NCI-H2227 (cell line): Measurements from ENCODE around the gene PPP1R13B.
A peak's percentile ranks its signal among the peaks of the same experiment; 100 is the strongest.

ENCODE experiments used
- DNase-seq: peaks from one replicate; lab custom pipeline; 2025; ENCODE audit not compliant: unreplicated experiment; lab: John Stamatoyannopoulos, UW

The PPP1R13B gene

GRCh38 chr14:103716091-103716801 is 131.1 kb downstream of the PPP1R13B start:
- peak; percentile 34 for DNase-seq

DNA sequence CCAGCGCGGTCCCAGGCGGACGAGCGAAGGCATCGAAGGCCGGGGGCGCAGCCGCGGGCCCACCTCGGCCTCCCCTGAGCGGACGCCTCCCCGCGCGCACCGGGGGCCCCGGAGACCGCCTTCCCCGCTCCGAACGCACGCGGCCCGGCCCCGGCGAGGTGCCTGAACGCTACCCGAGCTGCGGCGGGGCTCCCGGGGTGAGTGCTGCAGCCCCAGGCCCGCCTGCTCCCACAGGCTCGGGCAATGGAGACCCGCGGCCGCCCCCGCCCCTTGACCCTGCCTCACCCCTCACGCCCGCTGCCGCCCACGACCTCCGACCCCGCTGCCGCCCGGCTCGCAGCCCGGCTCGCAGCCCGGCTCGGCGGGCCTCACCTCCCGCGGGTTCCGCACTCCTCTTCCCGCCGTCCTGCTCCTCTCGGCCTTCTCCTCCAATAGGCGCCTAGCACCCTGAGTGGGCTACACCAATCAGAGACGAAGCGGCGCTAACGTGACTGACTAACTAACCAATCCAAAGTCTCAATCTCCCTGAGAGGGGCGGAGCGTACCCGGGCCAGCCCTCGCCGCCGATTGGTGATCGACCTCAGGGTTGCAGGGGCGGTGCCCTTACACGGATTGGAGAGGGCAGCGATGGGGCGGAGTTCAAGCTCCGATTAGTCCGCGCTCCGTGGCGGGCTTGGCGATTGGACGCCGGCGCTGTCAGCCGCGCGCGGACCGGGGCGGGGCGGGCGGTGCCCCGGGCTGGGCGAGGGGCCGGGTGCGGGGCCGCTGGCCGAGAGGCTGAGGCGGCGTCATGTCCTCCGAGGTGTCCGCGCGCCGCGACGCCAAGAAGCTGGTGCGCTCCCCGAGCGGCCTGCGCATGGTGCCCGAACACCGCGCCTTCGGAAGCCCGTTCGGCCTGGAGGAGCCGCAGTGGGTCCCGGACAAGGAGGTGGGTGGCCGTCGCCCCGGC is 132.0 kb downstream of the PPP1R13B start, which contains the start of the genes XRCC3 and ZFYVE21:
Gene XRCC3 (minus strand): TSS at position 400 of the 949 bp plus-strand sequence. CDS start 4,364 bp downstream, outside the sequence.
Gene ZFYVE21 (plus strand): TSS at position 759 of the 949 bp plus-strand sequence. CDS start 32 bp downstream, at position 791.
- DNase-seq: peak; percentile 99

- DNase-seq: no peak
Measured at GRCh38 chr14:103714063-103714724, 133.2 kb downstream of the PPP1R13B start.

DNA sequence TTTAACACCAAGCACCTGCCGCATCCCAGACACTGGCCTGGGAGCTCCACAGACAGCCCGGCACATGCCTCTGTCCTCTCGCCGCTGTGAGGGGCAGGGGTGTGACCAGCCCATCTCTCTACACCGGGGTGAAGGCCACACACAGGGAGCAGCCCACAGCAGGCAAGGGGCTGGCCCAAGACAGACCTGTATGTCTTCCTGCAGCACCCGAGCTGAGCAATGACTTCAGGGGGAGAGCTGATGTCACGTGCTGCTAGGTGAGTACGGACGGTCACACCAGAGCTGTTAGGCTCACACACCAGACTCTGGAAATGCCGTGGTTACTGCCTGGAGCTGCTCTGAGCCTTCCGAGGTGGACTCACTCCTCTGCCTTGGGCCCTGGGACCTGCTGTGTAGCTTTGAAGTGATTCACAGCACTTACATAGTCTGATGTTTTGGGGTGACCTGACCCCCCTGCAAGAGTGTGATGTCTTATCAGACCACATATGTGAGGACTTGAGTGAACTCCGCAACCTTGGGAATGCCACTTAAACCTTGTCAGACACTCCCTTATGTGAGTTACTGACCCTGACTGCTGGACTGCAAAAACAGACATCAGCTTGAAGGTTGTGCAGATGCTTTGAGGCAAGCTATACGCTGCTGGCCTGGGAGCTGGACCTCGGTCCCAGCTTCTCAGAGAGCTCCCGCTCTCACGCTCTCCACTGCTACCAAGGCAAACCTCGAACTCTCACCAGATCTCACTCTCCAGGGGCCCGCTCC is 133.9 kb downstream of the PPP1R13B start:
- DNase-seq: no peak

GRCh38 chr14:103712633-103713247 is 134.6 kb downstream of the PPP1R13B start:
- no peak for DNase-seq

DNA sequence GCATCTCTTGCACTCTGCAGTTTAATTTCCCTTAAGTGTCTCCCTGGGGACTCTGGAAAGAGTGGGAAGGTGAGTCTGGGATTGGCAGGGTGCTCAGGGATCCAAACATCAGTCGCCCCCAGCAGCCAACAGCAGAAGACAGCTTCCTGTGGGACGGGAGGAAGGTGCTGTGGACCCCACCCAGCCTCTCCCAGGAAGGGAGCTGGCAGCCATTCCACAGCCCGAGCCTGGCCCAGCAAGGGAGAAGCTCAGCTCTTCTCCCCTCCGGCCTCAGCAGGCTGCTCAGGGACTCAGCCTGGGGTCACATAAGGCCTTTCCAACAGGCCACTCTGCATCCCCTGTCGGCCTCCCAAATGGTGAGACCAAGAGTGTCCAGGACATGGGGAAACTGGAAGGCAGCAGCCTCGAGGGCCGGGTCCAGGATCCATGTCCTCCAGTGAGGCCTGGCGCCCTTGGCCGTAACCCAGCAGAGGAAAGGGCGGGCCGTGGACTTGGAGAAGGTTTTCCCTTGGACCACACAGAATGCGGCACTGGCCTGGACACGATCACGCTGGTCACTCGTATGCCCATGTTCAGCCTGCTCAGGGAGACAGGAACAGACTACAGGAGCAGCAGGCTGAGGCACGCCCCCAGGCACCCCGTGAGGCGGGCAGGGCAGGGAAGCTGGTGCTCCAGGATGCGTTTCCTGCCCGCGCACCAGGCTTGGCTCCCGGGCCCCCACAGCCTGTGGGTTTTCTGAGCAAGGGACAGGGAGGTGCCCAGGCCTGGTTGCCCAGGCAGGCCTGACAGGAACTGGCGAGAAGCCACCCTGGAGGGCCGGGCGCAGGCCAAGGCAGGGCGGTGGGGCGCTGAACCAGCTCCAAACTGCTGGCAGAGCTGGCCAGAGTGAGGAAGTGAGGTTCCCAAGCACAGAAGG is 135.6 kb downstream of the PPP1R13B start:
- no peak for DNase-seq

DNA sequence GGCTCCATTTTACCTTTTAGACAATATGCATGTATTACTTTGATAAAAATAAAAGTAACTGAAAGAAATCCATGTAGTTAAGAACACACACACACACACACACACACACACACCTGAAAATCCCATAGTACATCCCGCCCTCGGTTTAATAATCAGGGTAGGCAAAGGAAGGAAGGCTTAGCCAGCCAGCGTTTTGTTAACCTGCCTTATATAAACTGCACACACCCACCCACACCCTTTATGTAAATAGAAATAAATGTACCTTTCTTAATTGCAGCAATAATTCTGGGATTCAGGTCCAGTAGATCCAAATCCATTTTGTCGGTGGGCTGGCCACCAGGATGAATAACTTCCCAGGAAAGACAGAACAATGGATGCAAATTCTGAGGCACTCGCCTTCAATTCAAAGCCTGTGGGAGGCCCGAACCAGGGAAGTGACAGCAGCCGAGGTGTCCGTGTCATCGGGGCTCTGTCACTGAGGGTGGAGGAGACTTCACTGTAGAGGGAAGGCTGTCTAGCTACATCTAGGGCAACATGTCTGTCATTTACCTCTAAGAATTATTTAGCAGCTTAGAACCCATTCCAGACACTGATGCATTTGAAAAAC is 136.5 kb downstream of the PPP1R13B start:
- DNase-seq: no peak

DNA sequence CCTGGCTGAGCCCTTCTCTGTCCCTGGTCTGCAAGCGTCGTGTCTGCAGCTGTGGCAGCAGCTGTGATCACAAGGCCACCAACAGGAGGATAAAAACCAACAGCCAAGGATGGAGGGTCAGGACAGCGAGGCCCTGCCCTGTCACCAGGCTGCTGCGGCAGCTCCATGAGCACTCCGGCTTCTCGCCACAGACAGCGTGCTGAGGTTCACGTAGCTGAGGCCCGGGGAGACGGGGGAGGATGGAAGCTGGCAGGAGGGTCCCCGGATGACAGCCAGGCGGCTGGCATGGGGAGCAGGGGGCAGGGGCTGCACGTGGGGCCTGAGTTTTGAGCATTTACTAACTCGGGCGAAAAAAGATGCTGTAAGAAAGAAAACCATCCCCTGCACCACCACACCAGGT is 137.6 kb downstream of the PPP1R13B start:
- DNase-seq: no peak

DNA sequence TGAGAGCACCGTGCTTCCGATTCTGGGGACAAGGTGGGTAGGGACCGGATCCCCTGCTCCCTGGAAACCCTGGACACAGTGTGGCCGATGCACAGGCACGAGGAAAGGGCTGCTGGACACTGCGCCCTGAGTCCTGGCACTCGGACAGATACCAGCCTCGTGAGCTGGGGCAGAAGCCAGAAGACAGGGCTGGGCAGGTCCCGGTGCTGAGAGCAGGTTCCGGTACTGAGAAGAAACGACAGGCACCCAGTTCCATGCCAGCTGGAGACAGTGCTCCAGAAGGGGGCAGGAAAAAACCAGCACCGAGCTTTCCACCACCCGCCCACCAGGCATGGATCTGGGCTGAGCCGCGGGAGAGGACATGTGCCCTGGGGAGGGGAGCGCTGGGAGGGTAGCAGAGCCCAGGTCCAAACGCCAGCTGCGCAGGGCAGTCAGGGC is 138.6 kb downstream of the PPP1R13B start:
- DNase-seq: no peak

DNA sequence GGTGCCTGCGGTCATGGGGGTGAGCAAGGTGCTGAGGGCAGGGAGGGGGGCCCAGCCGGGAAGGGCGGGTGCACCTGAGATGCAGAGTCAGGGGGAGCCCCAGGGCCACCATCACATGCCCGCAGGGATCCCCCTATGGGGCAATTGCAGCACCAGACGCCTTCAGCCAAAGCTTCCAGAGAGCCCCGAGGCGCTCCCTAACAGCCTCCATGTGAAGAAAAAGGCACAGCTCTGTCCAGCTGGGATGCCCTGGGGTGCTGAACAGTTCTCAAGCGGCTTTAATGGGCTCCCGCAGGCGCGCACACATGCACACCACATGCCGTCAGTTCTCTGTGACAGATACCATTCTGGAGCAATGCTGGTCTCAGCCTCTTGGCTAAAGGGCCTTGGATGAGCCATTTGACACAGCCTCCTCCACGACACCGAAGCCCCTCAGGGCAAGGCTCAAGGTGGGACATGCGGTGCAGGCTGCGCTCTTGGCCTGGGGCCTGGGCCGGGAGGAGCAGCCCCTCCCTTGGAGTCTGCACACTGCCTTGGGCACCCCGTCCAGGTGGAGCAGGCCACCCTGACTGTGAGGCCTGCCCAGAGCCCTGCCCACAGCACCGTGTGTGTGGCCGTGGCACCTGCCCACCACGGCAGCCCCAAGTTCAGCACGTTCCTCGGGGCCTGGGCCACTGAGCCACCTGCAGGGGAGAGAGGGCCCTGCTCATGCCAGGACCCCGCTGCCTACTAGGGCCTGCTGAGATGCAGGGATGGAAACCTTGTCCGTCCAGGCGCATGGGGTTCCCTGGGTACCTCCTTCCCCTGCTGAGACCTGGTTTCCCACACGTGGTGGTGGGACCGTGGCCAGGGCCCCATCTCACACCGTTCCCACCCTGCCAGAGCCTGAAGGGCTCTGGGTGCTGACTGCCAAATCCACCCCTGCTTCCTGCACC is 139.8 kb downstream of the PPP1R13B start:
- DNase-seq: no peak

DNA sequence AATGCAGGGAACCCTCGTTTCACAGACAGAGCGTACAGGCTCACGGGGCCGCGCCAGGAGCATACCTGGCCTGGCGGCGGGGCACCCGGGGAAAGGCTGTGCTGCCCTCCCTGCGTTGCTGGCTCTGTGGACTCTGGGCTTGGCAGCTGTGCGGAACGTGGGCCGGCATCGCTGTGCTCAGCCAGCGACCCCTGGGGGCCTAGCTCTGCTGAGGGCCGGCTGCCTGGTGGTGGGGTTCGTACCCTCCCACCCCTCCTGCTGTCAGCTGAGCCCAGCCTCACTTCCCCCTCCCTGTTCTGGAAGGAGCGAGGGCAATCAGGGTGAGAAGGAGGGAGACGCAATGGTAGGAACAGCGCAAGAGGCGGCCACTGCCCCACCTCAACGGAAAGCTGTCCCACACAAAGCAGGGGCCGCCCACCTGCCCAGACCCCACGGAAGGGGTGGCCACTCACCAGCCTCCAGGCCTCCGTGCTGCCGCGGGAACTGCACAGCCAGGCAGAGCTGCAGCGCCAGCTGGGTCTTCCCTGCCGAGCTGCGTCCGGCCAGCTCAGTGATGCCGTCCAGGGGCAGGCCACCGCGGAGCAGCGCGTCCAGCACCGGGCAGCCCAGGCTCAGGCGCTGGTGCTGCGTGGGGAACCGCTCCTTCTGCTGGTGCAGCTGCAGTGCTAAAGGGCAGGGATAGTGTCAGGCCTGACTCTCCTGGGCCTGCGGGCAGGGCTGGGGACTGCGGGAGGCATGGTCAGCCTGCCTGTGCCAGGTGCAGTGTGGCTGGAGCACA is 140.6 kb downstream of the PPP1R13B start:
- no peak for DNase-seq

GRCh38 chr14:103705504-103706284 is 141.7 kb downstream of the PPP1R13B start:
- no peak for DNase-seq

DNA sequence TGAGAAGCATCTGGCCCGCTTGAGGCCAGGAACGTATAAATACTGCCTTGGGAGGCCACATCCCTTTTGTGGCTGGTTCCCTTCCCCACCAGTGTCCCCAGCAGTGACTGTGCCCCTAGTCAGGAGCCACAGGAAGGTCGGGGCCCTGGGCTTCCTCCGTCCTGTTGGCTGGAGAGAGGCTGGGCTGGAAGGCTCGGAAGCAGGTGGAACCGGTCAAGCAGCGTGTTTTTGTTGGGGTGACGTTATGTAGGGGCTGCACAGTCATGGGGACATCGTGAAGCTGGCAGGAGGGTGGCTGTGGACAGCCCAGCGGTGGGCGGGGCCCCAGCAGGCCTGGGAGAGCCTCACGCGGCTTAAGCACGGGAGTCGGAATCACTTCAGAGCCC is 142.3 kb downstream of the PPP1R13B start:
- no peak for DNase-seq

- DNase-seq: no peak
Measured at GRCh38 chr14:103704708-103705107, 142.7 kb downstream of the PPP1R13B start.

DNA sequence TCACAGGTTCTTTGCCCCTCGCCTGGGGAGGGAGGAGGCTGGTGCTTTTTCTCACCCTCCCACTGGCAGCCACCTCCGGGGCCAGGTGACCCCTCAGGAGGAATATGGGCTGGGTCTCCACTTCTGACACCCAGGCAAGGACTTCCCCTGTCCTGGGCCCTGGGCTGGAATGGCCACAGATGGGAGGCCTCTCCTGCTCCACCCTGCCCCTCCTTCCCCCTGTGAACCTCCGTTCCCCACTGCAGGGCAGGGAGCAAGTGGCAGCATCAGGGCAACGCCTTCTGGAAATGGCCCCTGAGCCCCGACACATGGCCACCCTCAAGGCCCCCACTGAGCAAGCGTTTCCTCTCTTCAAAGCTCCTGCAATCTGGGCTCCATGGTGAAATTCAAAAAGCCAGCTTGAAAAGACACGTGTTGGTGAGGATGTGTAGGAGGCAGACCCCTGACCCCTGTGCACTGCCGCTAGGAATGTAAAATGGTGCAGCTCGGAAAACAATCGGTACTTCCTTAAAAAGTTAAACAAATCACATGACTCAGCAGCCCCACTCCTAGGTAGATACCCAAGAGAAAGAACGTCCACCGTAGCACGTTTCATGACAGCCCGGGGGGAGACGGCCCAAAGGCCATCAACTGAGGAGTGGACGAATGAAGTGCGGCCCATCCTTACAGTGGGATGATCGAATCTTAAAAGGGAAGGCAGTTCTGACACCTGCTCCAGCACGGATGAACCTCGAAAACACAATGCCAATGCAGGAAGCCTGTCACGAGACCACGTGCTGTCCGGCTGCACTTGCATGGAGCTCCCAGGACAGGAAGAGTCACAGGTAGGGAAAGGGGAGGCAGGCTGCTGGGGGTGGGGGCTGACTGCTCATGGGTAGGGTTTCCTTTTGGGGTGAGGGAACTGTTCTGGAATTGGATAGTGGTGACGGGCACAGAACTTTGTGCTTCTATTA is 143.7 kb downstream of the PPP1R13B start:
- no peak for DNase-seq
